Loucy (cell line): ENCODE measurements around the gene COQ5.

Experiments used
- CTCF ChIP-seq: fragments of 200-600 bp; sonication (generic); conservative IDR thresholded peaks from 2 replicates; pipeline ENCODE4 v1.5.1; 2014; ENCODE audit warnings: mild to moderate bottlenecking, antibody characterized with exemption, low read length
- EZH2phosphoT487 ChIP-seq: fragments of 200-600 bp; IDR thresholded peaks from 2 replicates; pipeline ENCODE4 v1.6.1; 2018; ENCODE audit warnings: antibody characterized with exemption, mild to moderate bottlenecking, moderate library complexity, borderline replicate concordance

GRCh38 chr12:120554678-120555077, 25.7 kb upstream of the COQ5 start:
- no peak for TF ChIP-seq EZH2phosphoT487
- TF ChIP-seq CTCF, result no peak
